GM18867 (cell line): ENCODE results near the gene LTBR.
"Not testable (repeated sequence)": the region's sequence is repeated elsewhere in the genome, so short reads cannot be mapped to it uniquely, and the experiment has no call there.

Source experiments
- ATAC-seq: cut with Tn5 transposase; IDR thresholded peaks from one replicate; pipeline ENCODE4 v1.9.1; 2021; ENCODE audit warnings: mild to moderate bottlenecking, moderate library complexity; ENCODE audit not compliant: unreplicated experiment

The LTBR gene

GRCh38 chr12:6383572-6384498 is at the start of gene LTBR:
TSS of gene LTBR (plus strand) at chr12:6384162. CDS start at chr12:6384359, 197 bp downstream.
- no peak for ATAC-seq

- no peak for ATAC-seq
Observed at GRCh38 chr12:6334359-6334758, 49.6 kb upstream of the LTBR start.

- ATAC-seq: no peak
Observed at GRCh38 chr12:6334940-6335450, 49.0 kb upstream of the LTBR start.

- peak; percentile 77 for ATAC-seq
Observed at GRCh38 chr12:6335451-6336078, 48.4 kb upstream of the LTBR start.

- ATAC-seq: no peak
Observed at GRCh38 chr12:6336079-6336888, 47.7 kb upstream of the LTBR start.

- no peak for ATAC-seq
Observed at GRCh38 chr12:6336889-6337853, 46.8 kb upstream of the LTBR start.

GRCh38 chr12:6337958-6338433 is 46.0 kb upstream of the LTBR start:
- no peak for ATAC-seq

- not testable (repeated sequence) for ATAC-seq
Observed at GRCh38 chr12:6338536-6338935, 45.4 kb upstream of the LTBR start.

- ATAC-seq: no peak
Observed at GRCh38 chr12:6338955-6339354, 45.0 kb upstream of the LTBR start.

GRCh38 chr12:6340032-6340638 is 43.8 kb upstream of the LTBR start:
- ATAC-seq: no peak

GRCh38 chr12:6340745-6341416 is 43.1 kb upstream of the LTBR start:
- no peak for ATAC-seq

GRCh38 chr12:6341417-6342139 is 42.4 kb upstream of the LTBR start, which contains the start of gene TNFRSF1A:
TSS of gene TNFRSF1A (minus strand) at chr12:6342076. CDS start at chr12:6341814, 262 bp downstream.
- ATAC-seq: no peak

- no peak for ATAC-seq
Observed at GRCh38 chr12:6342140-6342889, 41.6 kb upstream of the LTBR start.

GRCh38 chr12:6343518-6343917 is 40.4 kb upstream of the LTBR start:
- no peak for ATAC-seq

- not testable (repeated sequence) for ATAC-seq
Observed at GRCh38 chr12:6344101-6344660, 39.8 kb upstream of the LTBR start.

GRCh38 chr12:6345319-6346091 is 38.5 kb upstream of the LTBR start:
- ATAC-seq: no peak
